ENCODE data around the gene RIC1.
"Not testable (repeated sequence)": the region's sequence is repeated elsewhere in the genome, so short reads cannot be mapped to it uniquely, and the experiment has no call there.

Gene RIC1

GRCh38 chr9:5736563-5737346 lies 107.8 kb downstream of the RIC1 start:
- no peak for DNase-seq

DNA sequence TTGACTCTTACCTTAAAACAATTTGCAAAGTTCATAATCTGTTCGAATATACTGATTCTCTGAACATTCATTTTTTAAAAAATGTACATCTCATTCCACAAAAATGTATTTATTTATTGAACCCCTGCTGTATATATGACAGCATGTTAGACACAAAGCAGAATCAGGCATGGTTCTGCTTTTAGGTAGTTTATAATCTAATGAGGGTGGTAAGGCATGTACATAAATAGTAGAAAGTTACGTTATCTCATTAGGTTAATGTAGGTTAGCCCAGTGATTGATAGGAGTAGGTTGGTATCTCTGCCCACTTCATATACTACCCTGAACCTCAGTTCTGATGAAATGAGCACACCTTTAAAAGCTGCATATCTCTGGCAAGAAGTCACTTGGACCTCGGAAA lies 114.2 kb downstream of the RIC1 start:
- no peak for DNase-seq

- DNase-seq = no peak
Measured at GRCh38 chr9:5748438-5748837, 119.5 kb downstream of the RIC1 start.

- DNase-seq = no peak
Measured at GRCh38 chr9:5749306-5749705, 120.4 kb downstream of the RIC1 start.

DNA sequence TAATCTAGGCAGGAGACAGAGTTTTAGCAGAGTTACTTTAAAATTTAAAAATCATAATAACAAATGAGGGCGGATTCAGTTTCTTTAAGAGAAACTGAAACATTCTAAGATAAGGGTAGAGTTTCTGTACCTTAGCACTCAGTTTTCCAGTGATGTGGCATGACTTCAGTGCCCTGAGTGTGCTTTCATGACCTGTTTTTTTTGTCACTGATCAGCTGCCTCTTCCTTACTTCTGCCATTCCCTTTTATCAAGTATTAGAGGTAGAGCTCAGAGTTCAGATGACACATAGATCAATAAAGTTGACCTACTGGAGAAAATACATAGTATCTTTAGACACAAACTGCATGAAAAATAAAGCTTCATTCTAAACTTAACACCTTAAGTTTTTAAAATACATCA lies 121.7 kb downstream of the RIC1 start:
- no peak for DNase-seq

- no peak for DNase-seq
Measured at GRCh38 chr9:5756633-5757032, 127.7 kb downstream of the RIC1 start.

DNA sequence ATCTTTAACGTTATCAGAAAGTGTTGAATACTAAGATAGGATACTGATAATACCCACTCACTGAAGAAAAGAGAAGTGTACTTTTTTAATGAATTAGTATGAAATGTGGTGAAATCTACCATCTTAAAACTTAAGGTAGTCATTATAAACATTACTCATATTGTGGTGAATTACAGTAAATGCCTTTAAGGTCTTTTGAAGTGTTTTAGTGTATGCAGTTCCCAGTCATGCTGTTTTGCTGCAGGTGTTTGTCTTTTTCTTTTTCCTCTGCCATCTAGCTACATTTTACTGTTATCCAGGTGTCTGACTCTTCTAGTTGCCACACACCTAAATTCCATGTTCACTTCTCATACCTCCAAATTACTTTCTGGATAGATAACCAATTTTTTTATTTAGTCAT lies 131.4 kb downstream of the RIC1 start:
- DNase-seq = no peak

DNA sequence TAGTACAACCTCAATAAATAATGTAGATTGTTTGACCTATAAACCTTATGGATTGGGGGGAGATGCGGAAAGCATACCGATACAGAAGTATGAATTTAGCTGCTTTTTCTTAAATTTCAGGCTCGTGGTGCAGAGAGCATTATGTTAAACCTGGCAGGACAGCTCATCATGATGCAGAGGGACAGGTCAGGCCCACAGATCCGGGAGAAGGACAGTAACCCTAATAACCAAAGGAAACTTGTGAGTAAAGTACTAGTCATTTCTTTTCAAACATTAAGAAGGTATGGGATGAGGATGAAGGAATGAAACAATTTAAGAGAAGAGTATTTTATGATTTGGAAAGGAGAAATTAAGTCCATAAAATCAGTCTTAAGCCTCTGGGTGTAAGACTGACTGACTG lies 133.5 kb downstream of the RIC1 start:
- no peak for DNase-seq

DNA sequence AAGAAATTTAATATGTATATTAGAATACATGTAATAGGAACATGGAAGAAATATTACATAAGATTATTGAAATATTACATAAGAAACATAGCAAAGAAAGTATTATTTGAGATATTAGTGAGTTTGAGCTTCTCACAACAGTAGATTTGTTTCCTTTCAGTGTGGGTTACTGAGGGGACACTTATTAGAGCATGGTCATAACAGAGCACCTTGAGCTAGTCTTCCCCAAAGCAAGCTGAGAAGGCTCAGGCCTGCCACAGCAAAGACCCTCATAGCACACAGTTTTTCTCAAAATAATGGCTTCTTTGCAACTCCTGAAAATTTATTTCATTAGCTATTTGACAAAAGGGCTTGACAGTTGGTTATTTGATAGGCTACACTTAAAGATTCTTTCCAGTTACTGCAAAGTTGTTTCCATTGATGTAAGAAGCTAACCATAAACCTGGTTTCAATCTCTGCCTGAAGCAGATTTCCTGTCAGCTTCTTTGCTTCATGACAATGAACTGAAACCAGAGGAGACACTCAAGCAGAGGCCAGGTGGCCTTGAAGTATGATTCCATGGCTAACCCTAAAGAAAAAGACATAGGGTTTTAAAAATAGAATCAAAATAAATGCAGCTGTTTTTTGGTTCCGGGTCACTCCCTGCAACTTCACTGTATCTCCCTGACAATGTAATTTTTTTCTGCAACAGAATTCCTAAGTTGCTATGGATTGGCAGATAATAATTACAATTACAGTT lies 135.4 kb downstream of the RIC1 start:
- no peak for DNase-seq

DNA sequence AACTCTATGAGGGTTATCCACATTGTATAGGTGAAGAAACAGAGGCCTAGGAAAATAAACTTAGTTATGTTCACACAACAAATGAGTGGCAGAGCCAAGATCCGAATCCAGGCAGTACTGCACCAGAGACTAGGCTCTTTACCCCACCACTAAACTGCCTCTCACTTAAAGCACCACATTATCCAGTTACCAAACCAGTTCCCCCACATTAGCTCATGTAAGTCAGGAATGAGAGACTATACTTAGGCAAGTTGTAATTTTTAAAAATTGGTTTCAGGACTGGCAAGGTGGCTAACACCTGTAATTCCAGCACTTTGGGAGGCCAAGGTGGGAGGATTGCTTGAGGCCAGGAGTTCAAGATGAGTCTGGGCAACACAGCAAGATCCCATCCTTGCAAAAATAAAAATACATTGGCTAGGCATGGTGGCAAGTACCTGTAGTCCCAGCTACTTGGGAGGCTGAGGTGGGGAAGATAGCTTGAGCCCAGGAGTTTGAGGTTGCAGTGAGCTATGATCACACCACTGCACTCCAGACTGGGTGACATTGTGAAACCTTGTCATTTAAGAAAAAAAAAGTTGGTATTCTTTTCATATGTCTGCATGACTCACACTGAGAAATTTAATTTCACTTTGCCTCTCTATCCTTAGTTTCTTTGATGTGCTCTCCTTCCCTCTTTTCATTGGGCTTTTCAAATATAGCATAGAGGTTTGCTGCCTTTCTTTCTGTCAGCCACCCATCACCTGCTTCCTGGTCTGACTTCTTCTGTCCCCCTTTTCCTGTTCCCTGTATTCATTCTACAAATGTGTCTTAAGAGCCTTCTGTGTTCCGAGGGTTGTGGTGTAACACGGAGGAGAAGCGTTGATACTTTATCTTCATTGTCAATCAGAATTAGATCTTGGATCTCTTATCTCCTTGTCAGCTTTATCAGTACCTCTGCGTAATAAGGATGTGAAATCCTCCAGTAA lies 139.3 kb downstream of the RIC1 start:
- no peak for DNase-seq

GRCh38 chr9:5773324-5773999 lies 144.6 kb downstream of the RIC1 start:
- DNase-seq = no peak

DNA sequence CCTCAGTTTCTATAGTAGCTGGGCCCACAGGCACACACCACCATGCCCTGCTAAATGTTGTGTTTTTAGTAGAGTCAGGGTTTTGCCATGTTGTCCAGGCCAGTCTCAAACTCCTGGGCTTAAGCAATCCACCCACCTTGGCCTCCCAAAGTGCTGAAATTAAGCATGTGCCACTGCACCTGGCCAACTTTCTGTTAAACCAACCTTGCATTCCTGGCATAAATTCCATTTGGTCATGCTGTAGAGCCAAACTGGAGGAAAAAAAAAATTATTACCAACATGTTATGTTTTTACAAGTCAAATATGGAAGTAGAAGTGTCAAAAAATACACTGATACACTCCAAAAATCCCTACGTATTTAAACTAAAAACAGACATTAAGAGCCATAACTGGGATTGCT lies 149.9 kb downstream of the RIC1 start:
- DNase-seq = no peak

DNA sequence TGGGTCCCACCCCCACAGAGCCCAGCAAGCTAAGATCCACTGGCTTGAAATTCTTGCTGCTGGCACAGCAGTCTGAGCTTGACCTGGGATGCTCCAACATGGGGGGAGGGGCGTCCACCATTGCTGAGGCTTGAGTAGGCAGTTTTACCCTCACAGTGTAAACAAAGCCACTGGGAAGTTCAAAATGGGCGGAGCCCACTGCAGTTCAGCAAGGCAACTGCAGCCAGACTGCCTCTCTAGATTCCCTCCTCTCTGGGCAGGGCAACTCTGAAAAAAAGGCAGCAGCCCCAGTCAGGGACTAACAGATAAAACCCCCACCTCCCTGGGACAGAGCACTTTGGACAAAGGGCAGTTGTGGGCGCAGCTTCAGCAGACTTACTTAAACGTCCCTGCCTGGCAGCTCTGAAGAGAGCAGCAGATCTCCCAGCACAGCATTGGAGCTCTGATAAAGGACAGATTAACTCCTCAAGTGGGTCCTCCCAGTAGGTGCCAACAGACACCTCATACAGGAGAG lies 150.9 kb downstream of the RIC1 start:
- not testable (repeated sequence) for DNase-seq

GRCh38 chr9:5783420-5783819 lies 154.5 kb downstream of the RIC1 start:
- DNase-seq = not testable (repeated sequence)

- DNase-seq = no peak
Measured at GRCh38 chr9:5783982-5784381, 155.1 kb downstream of the RIC1 start.

GRCh38 chr9:5784526-5785315 lies 155.8 kb downstream of the RIC1 start:
- no peak for DNase-seq

GRCh38 chr9:5786370-5787127 lies 157.6 kb downstream of the RIC1 start:
- DNase-seq = no peak

DNA sequence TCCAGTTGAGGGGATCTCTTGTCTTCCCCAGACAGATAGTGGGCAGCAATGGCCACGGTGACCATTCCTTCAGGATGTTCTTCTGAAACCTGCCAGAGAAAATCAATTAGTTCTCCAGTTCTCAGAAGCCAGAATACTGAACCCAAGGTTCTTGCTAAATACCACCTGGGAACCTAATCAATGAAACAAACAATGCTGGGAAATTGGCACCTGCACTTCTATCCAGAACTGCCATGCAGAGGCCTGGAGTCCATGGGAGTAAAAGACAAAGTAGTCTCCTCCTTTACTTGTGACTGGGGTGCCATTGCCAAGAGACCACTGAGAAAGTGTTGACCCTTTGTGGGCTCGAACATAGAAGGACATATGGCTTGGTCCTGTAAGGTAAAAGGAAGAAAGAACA lies 158.3 kb downstream of the RIC1 start:
- DNase-seq = no peak

- DNase-seq = no peak
Measured at GRCh38 chr9:5787759-5788302, 158.9 kb downstream of the RIC1 start.

- DNase-seq = no peak
Measured at GRCh38 chr9:5789489-5789888, 160.6 kb downstream of the RIC1 start.

DNA sequence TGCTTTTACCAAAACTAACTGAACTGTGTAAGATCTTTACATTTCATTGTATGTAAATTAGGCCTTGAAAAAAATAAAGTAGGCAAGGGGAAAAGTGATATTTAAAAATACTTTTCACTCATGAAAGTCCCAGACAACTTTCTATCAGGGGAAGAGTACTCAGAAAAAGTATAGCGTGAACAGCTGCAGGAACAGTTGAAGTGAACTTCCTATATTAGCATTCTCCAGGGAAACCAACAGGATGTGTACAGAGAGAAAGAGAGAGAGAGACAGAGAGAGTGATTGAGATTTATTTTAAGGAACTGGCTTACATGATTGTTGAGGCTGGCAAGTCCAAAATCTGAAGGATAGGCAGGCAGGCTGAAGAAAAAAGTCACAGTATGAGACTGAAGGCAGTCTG lies 162.0 kb downstream of the RIC1 start:
- no peak for DNase-seq
